ENCODE data around the gene LHX6.

Gene LHX6

DNA sequence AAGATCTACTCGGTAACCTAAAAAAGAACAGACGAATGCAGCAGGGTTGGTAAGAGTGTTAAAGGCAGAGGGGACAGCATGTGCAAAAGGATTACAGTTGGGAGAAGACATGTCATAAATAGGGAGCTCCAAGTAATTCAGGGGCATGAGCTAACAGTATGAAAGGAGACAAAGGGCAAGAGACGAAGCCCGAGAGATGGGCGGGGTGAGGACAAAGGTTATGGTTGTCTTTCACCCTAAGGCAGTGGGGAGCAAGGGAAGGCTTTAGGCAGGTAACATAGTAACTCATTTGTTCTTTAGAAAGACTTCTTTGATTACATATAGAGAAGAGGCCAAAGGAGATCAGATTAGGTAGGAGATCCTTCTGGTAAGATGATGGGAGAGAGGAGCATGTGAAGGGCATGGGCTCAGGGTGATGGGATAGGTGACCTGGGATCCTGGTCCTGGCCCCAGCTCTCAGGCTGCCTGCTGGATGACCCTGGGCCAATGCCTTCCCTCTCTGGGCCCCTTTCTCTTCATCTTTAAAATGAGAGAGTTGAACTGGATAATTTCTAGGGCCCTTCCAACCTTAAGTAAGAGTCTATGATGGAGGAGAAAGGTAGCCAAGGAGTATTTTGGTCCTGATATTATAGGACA, 49.6 kb downstream of the LHX6 start:
- DNase-seq (ENCODE audit: low read depth in 1 of 2, low spot score in 1 of 2): no peak
- TF ChIP-seq, protein P1, sequence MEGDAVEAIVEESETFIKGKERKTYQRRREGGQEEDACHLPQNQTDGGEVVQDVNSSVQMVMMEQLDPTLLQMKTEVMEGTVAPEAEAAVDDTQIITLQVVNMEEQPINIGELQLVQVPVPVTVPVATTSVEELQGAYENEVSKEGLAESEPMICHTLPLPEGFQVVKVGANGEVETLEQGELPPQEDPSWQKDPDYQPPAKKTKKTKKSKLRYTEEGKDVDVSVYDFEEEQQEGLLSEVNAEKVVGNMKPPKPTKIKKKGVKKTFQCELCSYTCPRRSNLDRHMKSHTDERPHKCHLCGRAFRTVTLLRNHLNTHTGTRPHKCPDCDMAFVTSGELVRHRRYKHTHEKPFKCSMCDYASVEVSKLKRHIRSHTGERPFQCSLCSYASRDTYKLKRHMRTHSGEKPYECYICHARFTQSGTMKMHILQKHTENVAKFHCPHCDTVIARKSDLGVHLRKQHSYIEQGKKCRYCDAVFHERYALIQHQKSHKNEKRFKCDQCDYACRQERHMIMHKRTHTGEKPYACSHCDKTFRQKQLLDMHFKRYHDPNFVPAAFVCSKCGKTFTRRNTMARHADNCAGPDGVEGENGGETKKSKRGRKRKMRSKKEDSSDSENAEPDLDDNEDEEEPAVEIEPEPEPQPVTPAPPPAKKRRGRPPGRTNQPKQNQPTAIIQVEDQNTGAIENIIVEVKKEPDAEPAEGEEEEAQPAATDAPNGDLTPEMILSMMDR (IDR thresholded peaks at IDR 0.05; ENCODE audit: insufficient read depth, low read length): no peak
- TF ChIP-seq, protein P2, sequence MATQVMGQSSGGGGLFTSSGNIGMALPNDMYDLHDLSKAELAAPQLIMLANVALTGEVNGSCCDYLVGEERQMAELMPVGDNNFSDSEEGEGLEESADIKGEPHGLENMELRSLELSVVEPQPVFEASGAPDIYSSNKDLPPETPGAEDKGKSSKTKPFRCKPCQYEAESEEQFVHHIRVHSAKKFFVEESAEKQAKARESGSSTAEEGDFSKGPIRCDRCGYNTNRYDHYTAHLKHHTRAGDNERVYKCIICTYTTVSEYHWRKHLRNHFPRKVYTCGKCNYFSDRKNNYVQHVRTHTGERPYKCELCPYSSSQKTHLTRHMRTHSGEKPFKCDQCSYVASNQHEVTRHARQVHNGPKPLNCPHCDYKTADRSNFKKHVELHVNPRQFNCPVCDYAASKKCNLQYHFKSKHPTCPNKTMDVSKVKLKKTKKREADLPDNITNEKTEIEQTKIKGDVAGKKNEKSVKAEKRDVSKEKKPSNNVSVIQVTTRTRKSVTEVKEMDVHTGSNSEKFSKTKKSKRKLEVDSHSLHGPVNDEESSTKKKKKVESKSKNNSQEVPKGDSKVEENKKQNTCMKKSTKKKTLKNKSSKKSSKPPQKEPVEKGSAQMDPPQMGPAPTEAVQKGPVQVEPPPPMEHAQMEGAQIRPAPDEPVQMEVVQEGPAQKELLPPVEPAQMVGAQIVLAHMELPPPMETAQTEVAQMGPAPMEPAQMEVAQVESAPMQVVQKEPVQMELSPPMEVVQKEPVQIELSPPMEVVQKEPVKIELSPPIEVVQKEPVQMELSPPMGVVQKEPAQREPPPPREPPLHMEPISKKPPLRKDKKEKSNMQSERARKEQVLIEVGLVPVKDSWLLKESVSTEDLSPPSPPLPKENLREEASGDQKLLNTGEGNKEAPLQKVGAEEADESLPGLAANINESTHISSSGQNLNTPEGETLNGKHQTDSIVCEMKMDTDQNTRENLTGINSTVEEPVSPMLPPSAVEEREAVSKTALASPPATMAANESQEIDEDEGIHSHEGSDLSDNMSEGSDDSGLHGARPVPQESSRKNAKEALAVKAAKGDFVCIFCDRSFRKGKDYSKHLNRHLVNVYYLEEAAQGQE (IDR thresholded peaks at IDR 0.05; ENCODE audit: insufficient replicate concordance, low read depth): no peak
- Histone ChIP-seq H3K27me3 (ENCODE audit: insufficient read depth, poor library complexity, severe bottlenecking) (peaks cover 7% of the 10 kb centered on the region), H3K27ac (replicated peaks) (no peak overlapping the region), H3K4me3 (replicated peaks; ENCODE audit: insufficient read depth, low read length) (no peak overlapping the region)

DNA sequence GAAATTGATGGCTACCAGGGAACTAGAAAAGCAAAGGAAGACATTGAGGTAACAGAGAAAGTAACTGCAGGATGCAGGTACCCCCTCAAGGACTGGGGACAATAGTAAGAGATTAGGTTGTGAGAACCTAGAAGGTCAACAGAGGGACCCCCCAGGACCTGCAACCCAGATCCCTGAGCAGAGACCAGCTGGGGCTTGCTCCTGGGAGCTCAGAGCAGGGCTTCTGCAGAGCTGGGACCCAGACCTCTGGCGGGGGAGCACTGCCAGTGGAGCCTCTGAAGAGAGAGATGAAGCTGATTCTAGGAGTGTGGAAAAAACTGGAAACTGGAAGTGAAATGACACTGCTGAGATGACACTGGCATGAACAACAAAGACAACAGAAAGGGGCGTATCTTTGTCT, 51.8 kb downstream of the LHX6 start:
- peaks cover 2% of the 10 kb centered on the region for H3K27me3 ChIP-seq (ENCODE audit: insufficient read depth, poor library complexity, severe bottlenecking)
- DNase-seq (ENCODE audit: low read depth in 1 of 2, low spot score in 1 of 2): no peak
- TF ChIP-seq, protein P1 (IDR thresholded peaks at IDR 0.05; ENCODE audit: insufficient read depth, low read length): no peak
- TF ChIP-seq POLR2AphosphoS5 (IDR thresholded peaks at IDR 0.05; ENCODE audit: low read depth) (no peak), SPI1 (IDR thresholded peaks at IDR 0.05; ENCODE audit: borderline replicate concordance, low read depth) (no peak), GABPA (IDR thresholded peaks at IDR 0.05; ENCODE audit: low read depth) (no peak)
- TF ChIP-seq, protein P2 (IDR thresholded peaks at IDR 0.05; ENCODE audit: insufficient replicate concordance, low read depth): no peak
- H3K4me3 ChIP-seq (replicated peaks; ENCODE audit: insufficient read depth, low read length): no peak overlapping the region
- H3K27ac ChIP-seq (replicated peaks): no peak overlapping the region

DNA sequence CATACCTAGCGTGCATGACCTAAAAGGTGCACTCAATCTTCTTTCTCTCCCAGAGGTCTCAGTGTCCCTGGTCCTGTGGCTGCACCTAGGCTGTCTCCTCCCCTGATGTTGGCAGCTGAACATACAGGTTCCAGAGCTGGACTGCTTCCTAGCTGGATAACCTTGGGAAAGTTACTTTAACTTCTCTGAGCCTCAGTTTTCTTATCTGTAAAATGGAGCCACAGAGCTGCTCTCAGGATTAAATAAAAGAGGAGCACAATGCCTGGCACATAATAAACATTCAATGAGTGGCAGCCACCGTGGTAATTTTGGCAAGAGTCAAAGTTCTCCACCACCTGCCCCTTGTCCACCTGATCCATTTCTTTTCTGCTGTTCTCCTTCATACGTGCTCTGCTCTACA, 55.1 kb downstream of the LHX6 start:
- Histone ChIP-seq H3K27ac (replicated peaks) (no peak overlapping the region), H3K4me3 (replicated peaks; ENCODE audit: insufficient read depth, low read length) (no peak overlapping the region), H3K27me3 (ENCODE audit: insufficient read depth, poor library complexity, severe bottlenecking) (peaks cover 2% of the 10 kb centered on the region)
- no peak for DNase-seq (ENCODE audit: low read depth in 1 of 2, low spot score in 1 of 2)
- TF ChIP-seq, protein P2 (IDR thresholded peaks at IDR 0.05; ENCODE audit: insufficient replicate concordance, low read depth): no peak
- no peak for TF ChIP-seq POLR2AphosphoS5 (IDR thresholded peaks at IDR 0.05; ENCODE audit: low read depth)
- TF ChIP-seq SPI1 (IDR thresholded peaks at IDR 0.05; ENCODE audit: borderline replicate concordance, low read depth): no peak
- TF ChIP-seq, protein P1 (IDR thresholded peaks at IDR 0.05; ENCODE audit: insufficient read depth, low read length): no peak
- TF ChIP-seq GABPA (IDR thresholded peaks at IDR 0.05; ENCODE audit: low read depth): no peak
